Measurements from ENCODE around the gene MTHFD1L.

- TF ChIP-seq CTCF (IDR thresholded peaks at IDR 0.05) (no peak), POLR2A (IDR thresholded peaks at IDR 0.05) (no peak)
These were observed 21.1 kb upstream of the MTHFD1L start for GRCh38 chr6:150844371-150844770.
